Stimulated activated CD8-positive, alpha-beta memory T cell treated with anti-CD3 and anti-CD28 coated beads, Interleukin-4, amount 100 ng/mL, for 24 hours (primary cell): ENCODE measurements around the gene BAIAP2.

Experiments
- DNase-seq: peaks from one replicate; pipeline ENCODE4 v3.0.0-alpha.2; 2020; ENCODE audit warnings: low read depth

BAIAP2 gene

DNA sequence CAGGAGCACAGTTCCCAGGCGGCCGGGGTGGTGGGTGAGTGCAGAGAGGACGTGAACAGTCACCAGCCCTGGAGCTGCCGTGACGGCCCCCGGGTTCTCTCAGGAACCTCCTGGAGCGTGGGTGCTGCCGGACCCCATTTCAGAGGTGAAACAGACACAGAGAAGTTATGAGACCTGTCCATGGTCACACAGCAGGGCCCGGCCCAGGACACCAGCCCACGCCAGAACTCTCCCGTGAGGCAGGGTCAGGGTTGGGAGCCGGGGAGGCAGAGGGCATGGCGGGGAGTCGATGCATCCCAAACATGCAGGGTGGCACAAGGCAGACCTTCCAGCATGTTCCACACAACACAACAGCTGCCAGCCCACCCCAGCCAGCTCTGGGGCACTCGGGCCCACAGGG lies 126.6 kb downstream of the BAIAP2 start:
- no peak for DNase-seq

DNA sequence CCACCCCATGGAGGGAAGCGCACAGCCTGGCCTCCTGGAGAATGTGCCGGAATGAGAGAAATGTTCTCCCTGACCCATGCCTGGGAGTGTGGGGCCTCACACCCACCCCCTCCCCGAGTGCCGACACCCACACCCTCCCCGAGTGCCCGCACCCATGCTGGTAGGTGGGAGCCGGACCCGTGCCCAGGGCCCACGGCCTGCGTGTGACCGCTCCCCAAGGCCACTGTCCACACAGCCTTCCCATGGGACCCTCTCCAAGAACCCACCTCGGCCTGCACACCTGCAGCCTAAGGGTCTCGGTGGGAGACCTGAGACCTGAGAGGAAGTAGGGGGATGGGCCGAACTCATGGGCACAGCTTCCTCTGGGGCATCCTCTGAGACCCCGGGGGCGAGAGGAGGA lies 127.0 kb downstream of the BAIAP2 start:
- DNase-seq: no peak

DNA sequence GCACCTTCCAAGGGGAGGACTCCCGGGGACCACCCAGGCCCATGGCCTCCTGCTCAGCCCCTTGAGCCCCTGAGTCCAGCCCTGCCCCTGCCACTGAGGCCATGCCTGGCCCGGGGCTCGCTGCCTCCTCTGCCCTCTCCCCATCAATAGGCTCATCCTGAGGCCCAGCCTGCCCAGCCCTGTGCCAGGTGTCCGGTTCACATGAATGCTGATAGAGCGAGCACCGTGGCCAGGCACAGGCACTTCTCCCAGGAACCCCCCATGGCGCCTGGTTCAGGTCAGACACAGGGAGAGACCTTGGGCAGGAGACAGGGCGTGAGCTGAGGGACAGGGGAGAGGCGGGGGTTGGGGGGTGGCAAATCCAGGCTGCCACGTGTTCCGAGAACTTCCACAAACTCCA lies 127.5 kb downstream of the BAIAP2 start:
- DNase-seq: no peak

DNA sequence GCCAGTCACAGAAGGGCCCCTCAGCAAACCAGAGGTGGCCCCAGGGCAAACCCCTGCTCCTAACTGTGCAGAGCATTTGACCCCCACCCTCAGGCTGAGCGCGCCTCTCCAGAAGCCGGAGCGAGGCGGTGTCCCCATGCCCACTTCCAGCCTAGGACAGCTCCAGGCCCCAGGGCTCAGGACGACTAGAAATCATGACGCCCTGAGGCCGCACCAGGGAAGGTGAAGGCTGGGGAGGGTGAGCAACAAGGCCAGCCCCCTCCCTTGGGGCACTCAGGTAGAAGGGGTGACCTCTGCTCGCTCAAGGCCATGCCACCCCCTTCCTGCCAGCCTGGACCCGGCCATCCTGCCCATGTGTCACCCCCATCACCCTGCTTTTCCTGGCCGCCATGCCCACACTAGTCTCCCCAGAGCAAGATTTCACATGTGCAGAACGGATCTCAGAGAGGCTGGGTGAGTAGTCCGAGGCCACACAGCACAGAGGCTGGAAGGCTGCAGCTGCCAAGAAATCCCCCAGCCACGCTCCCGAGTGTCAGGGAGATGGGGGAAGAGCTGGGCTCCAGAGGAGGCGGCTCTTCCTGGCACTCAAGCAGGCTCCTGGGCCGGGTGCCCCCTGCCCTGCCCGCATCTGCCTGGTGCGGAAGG lies 128.2 kb downstream of the BAIAP2 start:
- no peak for DNase-seq

DNA sequence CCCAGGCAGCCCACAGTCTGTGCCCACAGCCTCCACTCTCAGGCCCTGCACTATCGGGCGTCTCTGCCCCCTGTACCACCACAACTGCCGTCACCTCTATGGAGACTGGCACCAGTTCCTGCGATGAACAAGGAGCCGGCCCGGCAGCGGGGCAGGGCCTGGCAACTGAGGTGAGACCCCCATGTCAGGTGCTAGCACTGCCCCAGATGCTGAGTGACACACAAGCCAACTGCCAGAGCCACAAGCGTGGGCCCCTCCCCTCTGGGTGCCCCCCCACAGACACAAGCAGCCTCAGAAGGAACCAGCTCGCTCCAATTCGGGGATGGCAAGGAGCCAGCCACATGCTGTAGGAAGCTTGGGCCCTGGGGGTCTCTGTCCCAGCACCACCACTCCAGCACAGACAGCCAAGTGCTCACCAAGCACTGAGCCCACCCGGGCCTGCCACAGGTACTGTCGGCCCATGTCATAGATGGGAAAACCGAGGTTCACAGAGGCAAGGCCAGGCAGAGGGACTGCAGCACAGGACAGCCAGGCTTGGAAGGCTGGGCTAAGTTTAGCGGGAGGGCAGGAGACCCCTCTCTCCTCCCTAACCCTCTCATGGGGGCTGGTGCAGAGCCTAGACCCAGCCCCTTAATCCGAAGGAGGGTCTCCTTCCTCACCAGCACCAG lies 128.9 kb downstream of the BAIAP2 start:
- no peak for DNase-seq

DNA sequence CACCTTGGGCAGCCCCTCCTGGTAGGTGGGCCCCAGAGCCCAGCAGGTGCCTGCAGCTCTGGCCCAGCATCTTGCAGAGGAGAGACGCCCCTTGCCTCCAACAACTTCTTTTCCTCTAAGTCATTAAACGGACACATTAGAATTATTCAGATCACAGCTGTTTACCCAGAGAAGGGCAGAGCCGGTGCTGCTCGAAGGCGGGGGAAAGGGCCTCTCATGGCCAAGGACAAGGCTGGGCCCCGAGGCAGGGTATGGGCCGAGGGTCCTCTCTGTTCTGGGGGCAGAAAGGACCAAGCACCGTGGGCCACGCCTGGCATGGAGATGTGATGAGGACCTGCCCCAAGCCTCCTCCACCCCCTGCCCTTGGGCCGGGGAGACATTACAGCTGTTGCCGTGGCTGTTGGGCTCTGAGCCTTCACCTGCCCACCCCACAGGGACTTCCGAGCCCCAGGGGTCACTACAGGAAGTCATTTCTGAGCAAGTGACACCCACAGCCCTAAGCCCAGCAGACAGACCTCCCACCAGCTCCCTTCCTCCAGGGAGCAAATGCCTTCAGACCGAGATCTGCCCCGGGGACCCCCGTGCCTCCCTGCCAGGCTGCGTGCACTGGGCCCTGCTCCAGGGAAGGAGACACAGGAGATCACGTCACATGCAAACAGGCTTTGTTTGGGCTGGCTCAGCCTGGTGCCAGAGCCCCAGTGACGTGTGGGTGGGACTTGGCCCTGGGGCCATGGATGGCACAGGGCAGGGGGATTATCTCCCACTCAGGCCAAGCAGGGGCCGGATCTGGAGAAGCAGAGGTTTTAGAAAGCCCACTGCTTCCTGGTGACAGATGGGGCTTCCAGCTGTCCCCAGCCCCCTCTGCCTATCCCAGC lies 129.7 kb downstream of the BAIAP2 start:
- no peak for DNase-seq

DNA sequence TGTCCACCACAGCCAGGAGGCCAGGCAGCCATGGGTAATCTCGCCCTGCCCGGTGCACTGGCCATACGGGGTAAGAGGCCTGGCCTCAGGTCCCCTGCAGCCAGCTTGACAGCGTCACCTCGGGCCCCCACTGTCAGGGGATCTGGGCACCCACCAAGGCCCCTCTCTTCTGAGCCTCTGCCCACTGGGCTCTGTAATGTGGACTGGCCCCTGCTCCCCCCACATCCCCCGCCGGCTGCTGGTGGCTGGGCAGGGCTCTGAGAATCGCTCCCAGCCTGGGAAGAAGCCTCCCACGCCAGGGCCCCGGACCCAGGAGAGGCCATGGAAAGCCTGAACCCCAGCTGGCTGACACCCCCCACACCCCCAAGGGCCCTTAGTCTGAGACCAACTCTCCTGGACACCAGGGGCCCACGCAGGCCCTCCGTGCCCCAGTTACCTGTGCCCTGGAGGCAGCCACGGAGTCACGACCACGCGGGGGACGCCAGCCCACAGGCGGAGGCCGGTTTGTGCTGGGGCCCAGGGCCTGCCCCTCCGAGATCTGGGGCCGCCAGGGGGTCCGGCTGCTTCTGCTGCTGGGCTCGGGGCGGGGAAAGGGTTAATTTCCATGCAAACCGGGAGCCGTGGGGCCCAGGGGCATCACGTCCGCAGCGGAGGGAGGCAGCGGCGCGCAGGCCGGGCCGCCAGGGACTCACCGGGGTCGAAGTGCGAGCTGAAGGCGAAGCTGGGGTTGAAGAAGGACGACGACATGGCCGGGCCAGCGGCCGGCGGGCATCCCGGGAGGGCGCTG lies 130.5 kb downstream of the BAIAP2 start, which contains the start of gene PVALEF:
TSS of gene PVALEF (plus strand) at position 262 of the 787 bp plus-strand sequence. CDS start 15,720 bp downstream, outside the sequence.
- no peak for DNase-seq

DNA sequence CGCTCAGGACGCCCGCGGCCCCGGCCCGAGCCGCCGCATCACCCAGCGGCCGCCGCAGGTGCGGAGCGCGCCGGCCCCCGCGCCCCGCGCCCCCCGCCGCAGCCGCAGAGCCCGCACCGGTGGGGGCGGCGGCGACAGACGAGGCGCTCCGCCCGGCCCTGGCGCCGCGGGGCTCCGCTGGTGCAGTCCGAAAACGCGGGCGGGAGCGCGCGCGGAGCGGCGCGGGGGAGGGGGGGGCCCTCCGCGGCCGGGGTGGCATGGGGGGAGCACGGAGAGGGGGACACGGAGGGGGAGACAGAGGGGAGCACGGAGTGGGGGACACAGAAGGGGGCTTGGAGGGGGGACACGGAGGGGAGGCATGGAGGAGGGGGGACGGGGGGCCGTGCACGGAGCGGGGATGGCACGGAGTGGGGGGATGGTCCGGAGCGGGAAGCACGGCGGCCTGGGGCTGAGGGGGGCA lies 131.1 kb downstream of the BAIAP2 start, which contains the start of gene AATK:
TSS of gene AATK (minus strand) at position 189 of the 460 bp plus-strand sequence. CDS start 229 bp downstream, outside the sequence.
- no peak for DNase-seq
